ENCODE measurements around the gene SURF2.

SURF2 gene

DNA sequence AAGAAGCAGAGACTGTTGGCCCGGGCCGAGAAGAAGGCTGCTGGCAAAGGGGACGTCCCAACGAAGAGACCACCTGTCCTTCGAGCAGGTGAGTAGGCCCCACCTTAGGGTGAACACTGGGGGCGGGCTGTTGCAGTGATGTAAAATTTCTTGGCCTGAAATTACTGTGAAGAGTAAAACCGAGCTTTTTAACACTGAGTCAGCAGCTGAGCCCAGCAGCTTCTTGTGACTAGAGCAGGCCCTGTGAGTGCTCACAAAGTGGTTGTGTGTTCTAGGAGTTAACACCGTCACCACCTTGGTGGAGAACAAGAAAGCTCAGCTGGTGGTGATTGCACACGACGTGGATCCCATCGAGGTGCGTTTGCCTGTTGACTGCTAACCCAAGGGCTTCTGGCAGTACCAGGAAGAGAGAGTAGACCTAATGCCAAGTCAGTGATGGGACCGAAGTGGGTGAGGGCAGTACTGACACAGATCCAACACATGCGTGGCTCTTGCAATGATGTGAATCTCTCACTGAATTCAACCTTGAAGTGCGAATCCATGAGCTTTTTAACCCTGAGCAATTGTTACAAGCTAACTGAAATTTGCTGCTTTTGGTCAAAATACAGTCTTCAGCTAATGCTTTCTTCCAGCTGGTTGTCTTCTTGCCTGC lies 6.3 kb upstream of the SURF2 start:
- Histone ChIP-seq H3K36me3 (peaks cover 72% of the 10 kb centered on the region), H3K27me3 (ENCODE audit: insufficient read depth, low read depth, severe bottlenecking) (no peaks in the 10 kb centered on the region), H3K27ac (peak overlapping the region; percentile 96; the same call in 1 of the 2 replicates), H3K9me3 (ENCODE audit: severe bottlenecking) (no peaks in the 10 kb centered on the region), H3K4me3 (ENCODE audit: low read depth, low read length) (no peak overlapping the region)
- TF ChIP-seq, protein P1, sequence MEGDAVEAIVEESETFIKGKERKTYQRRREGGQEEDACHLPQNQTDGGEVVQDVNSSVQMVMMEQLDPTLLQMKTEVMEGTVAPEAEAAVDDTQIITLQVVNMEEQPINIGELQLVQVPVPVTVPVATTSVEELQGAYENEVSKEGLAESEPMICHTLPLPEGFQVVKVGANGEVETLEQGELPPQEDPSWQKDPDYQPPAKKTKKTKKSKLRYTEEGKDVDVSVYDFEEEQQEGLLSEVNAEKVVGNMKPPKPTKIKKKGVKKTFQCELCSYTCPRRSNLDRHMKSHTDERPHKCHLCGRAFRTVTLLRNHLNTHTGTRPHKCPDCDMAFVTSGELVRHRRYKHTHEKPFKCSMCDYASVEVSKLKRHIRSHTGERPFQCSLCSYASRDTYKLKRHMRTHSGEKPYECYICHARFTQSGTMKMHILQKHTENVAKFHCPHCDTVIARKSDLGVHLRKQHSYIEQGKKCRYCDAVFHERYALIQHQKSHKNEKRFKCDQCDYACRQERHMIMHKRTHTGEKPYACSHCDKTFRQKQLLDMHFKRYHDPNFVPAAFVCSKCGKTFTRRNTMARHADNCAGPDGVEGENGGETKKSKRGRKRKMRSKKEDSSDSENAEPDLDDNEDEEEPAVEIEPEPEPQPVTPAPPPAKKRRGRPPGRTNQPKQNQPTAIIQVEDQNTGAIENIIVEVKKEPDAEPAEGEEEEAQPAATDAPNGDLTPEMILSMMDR (IDR thresholded peaks at IDR 0.05; ENCODE audit: low read depth, low read length), result no peak
- no peak for DNase-seq

DNA sequence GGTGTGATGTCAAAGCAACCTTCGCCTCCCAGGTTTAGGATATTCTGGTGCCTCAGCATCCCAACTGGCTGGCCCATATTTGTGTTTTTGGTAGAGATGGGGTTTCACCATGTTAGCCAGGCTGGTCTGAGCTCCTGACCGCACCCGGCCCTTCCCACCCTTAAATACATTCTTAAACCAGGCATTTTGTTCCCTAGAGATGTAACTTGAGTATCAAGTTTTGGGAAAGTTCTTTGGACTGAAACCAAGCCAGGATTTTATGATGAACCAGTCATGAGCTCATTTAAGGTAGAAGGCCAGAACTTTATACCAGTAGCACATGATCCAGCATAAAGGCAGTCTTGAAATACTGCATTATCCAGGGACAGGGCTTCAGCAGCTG lies 4.8 kb upstream of the SURF2 start:
- TF ChIP-seq, protein P1 (IDR thresholded peaks at IDR 0.05; ENCODE audit: low read depth, low read length), result no peak
- H3K27ac ChIP-seq, result no peak overlapping the region
- H3K36me3 ChIP-seq, result peaks cover 58% of the 10 kb centered on the region
- DNase-seq, result no peak
- no peak overlapping the region for H3K4me3 ChIP-seq (ENCODE audit: low read depth, low read length)
- H3K27me3 ChIP-seq (ENCODE audit: insufficient read depth, low read depth, severe bottlenecking), result no peaks in the 10 kb centered on the region
- H3K9me3 ChIP-seq (ENCODE audit: severe bottlenecking), result no peaks in the 10 kb centered on the region

DNA sequence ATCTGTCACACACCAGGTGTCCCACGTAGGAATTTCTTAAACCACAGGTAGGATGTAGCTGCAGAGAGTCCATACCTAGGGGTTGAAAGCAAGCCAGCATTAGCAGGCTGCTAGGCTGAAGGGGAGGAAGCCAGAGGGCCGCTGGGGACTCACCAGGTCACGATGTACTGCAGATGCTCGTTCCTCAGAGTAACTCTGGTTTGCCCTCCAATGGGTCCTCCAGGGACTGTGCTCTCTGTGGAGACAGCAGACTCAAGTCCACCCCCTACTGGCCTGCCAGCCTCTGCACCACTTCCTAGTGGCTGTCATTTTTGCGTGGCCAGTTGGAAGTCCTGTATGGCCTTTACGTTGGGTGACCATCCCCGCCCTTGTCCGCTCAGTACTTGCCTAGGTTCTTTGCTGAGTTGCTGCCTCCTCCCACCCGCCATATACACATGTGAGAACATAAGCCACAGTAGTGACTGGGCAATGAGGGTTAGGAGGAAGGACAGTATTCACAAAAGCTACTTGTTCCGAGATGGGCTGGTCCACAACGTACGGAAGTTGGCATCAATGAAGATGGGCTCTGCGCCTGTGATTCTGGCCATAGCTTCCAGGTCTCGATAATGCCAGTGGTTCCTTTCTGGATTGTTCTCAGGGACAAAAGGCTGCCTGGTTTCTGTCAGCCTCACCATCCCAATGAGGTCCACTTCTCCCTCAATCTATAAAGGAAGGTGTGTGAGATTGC lies 4.3 kb upstream of the SURF2 start:
- Histone ChIP-seq H3K27ac (no peak overlapping the region), H3K27me3 (ENCODE audit: insufficient read depth, low read depth, severe bottlenecking) (no peaks in the 10 kb centered on the region), H3K36me3 (peaks cover 58% of the 10 kb centered on the region), H3K4me3 (ENCODE audit: low read depth, low read length) (no peak overlapping the region), H3K9me3 (ENCODE audit: severe bottlenecking) (no peaks in the 10 kb centered on the region)
- TF ChIP-seq, protein P1 (IDR thresholded peaks at IDR 0.05; ENCODE audit: low read depth, low read length), result peak; percentile 92
- DNase-seq, result peak; percentile 80

DNA sequence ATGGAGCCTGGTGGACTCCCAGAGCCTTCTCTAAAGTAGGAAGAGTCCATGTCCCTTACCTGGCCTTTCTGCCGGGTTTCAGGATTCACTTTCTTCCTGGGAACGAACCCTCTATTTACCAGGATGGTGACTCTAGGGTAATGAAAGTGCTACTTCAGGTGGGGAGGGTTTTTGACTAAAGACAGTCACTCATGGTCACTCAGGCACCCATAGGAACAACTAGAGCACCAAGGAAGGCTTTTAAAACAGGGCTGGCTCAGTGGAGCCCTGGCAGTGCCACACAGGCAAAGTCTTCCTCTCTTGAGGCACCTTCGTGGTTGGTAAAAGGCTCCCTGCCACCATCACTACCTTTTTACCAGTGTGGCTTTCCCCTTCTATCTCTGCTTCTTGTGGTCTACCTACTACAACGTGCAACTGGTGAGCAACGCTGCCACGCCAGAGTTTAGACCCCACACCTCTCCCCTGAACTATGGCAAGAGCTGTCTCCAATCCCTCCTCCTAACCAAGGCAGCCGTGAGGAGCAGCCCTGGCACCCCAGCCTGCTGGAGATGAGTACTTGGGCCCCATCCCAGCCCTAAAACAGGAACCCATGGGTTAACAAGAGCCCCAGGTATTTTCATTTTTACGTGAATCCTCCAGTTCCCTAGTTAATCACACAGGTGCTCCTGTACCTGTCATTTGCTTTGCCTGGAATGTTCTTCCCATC lies 3.6 kb upstream of the SURF2 start:
- peaks cover 62% of the 10 kb centered on the region for H3K36me3 ChIP-seq

DNA sequence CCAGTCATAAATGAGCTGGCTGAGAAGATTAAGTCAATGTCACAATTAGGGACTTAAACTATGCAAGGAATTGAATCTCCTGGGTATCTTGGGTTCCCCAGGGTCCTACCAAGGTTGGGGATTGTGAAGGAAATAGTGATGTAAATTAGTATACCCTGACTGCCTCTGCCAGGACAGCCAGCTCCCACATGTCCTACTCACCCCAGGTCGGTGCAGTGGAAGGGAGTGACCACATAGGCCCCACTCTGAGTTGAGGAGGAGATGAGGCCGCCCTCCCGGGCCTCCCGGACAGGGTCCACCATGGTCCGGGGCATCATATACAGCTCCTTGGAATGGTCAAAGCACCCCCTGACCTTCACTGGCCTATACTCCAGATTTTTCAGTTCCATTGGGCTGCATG lies 2.8 kb upstream of the SURF2 start:
- DNase-seq, result no peak
- TF ChIP-seq, protein P1 (IDR thresholded peaks at IDR 0.05; ENCODE audit: low read depth, low read length), result no peak
- H3K36me3 ChIP-seq, result peaks cover 59% of the 10 kb centered on the region

More for the DNA sequence above, 3.6 kb upstream of the SURF2 start:
- H3K4me3 ChIP-seq (ENCODE audit: low read depth, low read length), result no peak overlapping the region
- no peaks in the 10 kb centered on the region for H3K9me3 ChIP-seq (ENCODE audit: severe bottlenecking)
- peak overlapping the region; percentile 63; the same call in 1 of the 2 replicates for H3K27ac ChIP-seq
- DNase-seq, result no peak
- TF ChIP-seq, protein P1 (IDR thresholded peaks at IDR 0.05; ENCODE audit: low read depth, low read length), result no peak
- H3K27me3 ChIP-seq (ENCODE audit: insufficient read depth, low read depth, severe bottlenecking), result no peaks in the 10 kb centered on the region

More for the DNA sequence above, 2.8 kb upstream of the SURF2 start:
- no peaks in the 10 kb centered on the region for H3K9me3 ChIP-seq (ENCODE audit: severe bottlenecking)
- H3K27ac ChIP-seq, result peak overlapping the region; percentile 63
- no peak overlapping the region for H3K4me3 ChIP-seq (ENCODE audit: low read depth, low read length)
- H3K27me3 ChIP-seq (ENCODE audit: insufficient read depth, low read depth, severe bottlenecking), result no peaks in the 10 kb centered on the region
